ENCODE results near the gene FOXF2. TPM values are rescaled to one million over a fixed set of nuclear protein-coding genes. Genes with fewer than 3 reads are reported as not detected.

Gene FOXF2
- total RNA-seq, 2 donors from 2014 or later: 0.55 TPM; not detected in 1

DNA sequence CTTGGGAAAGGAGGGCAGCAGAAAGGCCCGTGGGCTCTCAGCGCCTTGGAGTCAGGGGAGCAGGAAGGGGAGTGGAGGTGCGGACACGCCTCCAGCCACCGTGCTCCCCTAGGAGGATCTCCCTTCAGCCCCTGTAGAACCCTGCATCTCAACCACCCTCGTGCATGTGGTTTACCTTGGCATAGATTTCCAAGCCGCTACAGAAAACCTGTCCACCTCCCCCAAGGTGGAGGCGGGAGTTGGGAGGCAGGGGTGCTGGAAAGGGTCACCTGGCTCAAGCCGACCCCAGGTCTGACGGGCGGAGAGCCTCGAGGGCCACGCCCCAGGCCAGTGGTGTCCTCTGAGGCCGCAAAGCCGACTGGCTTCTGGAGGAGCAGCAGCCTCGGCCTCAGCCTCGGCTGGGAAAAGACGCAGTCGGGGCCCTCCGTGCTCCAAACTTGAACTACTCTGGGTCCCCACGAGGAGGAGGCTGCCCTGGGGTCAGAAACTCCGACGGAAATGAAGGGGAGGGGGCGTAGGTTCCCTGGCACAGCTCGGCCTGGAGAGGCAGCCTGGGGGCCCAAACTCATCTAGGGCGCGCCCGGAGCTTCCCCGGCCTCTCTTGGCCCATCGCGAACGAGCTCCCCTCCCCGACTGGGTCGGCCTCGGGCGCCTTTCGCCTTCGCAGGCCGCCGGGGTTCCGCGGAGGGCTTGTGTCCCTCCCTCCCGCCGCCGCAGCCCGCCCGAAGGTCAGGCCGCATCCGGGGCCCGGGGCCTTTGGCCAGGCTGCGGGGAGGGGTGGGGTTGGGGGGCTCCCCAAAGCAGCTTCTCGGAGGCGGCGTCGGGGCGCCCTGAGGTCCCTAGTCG is 6.3 kb upstream of the FOXF2 start:
- H3K9me3 ChIP-seq: no peaks in the 10 kb centered on the region
- H3K36me3 ChIP-seq: no peaks in the 10 kb centered on the region
- TF ChIP-seq CTCF (IDR thresholded peaks at IDR 0.05): no peak
- H3K4me3 ChIP-seq: no peak overlapping the region
- peaks cover 0 to 64% of the 10 kb centered on the region in 2 donors for H3K4me1 ChIP-seq
- peaks cover 26 to 85% of the 10 kb centered on the region in 2 donors for H3K27me3 ChIP-seq
- DNase-seq (ENCODE audit: low spot score): no peak
- no peak overlapping the region for H3K27ac ChIP-seq

DNA sequence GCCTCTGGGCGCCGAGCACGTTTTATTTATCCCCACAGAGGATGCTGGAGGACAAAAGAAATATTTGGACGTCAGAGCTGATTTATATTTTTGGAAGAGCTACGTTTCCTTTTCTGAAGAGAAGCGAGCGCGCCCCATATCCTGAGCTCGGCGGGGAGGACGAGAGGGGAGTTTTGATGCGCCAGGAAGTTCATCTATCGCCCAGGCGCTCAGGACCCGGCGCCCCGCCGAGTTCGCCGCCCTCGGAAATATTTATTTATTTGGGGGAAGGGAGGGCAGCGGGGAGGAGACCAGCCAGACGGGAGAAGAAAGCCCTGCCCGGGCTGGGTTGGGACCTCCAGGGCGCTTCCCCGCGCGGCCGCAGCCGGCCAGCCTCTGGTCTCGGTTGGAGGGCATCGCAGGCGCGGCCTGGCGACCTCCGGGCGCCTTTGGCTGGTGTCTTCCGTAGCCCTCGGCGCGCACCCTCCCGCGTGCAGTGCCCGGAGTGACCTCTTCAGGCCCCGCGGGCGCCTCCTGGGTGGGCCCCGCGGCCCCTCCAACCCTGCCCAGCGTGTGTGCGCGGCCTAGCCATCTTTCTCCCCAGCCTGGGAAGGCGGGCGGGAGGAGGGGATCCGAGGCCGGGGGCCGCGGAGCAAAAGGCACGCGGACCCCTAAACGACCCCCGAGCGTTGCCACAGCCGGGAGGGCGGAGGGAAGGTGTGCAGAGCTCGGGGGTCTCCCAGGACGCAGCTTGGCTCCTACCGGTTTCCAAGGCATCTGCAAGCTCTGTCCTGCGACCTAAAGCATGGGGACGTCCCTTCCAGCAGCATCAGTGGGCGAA is 5.4 kb upstream of the FOXF2 start:
- H3K27me3 ChIP-seq: peaks cover 26 to 81% of the 10 kb centered on the region in 2 donors
- TF ChIP-seq CTCF (IDR thresholded peaks at IDR 0.05): no peak
- no peak overlapping the region for H3K27ac ChIP-seq
- H3K9me3 ChIP-seq: no peaks in the 10 kb centered on the region
- H3K4me1 ChIP-seq: peaks cover 0 to 64% of the 10 kb centered on the region in 2 donors
- no peaks in the 10 kb centered on the region for H3K36me3 ChIP-seq
- DNase-seq (ENCODE audit: low spot score): no peak
- H3K4me3 ChIP-seq: no peak overlapping the region

- peaks cover 26 to 75% of the 10 kb centered on the region in 2 donors for H3K27me3 ChIP-seq
- no peaks in the 10 kb centered on the region for H3K9me3 ChIP-seq
- no peak overlapping the region for H3K27ac ChIP-seq
- H3K4me1 ChIP-seq: peaks cover 0 to 61% of the 10 kb centered on the region in 2 donors
- H3K4me3 ChIP-seq: no peak overlapping the region
- TF ChIP-seq CTCF (IDR thresholded peaks at IDR 0.05): no peak
- H3K36me3 ChIP-seq: no peaks in the 10 kb centered on the region
- no peak for DNase-seq (ENCODE audit: low spot score)
Measured at GRCh38 chr6:1384549-1385128, 4.7 kb upstream of the FOXF2 start.

DNA sequence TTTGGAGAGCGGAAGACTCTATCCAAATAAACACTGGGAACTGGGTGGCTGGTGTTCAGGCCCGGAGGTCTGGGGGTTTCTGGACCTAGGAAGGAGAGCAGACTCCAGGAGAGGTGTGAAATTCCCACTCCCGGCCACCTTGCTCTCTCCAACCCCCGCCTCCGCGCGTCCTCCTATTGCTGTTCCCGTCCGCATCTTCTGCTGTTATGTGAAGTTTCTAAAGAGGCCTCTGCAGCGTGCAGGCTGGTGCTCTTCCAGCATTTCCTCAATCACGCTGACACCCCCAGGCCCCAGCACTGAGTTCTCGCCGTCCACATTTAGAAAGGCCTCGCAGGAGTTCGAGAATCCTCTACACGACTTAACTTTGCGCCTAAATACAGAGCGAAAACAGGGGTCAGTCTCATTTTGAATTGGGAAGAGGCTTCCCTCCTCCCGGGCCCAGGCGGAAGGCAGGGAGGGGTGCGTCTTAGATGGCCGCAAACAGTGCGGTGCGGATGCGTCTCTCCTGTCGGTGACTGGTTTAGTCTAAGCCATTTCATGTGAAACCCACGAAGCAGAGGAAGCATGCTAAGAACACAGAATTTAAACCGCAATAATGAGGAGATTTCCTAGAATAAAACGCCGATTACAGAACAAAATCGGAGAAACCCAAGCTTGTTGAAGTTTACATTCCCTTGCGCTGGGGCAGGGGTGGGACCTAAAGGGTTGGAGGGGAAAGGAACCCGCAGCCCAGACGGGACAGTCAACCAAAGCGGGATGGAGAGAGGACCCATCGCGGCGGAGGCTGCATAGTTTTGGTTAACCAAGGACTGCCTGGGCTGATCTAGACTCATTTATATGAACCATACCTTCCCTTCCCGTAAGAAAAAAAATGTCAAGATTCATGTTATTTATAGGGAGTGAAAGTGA is 4.0 kb upstream of the FOXF2 start:
- Histone ChIP-seq H3K36me3 (no peaks in the 10 kb centered on the region), H3K4me3 (no peak overlapping the region), H3K9me3 (no peaks in the 10 kb centered on the region), H3K27ac (no peak overlapping the region), H3K4me1 (peaks cover 0 to 60% of the 10 kb centered on the region in 2 donors), H3K27me3 (peaks cover 26 to 72% of the 10 kb centered on the region in 2 donors)
- no peak for TF ChIP-seq CTCF (IDR thresholded peaks at IDR 0.05)
- DNase-seq (ENCODE audit: low spot score): no peak
